ENCODE measurements around the gene KREMEN2. TPM values are rescaled to one million over a fixed set of nuclear protein-coding genes. Genes with fewer than 3 reads are reported as not detected.
A peak's percentile ranks its signal among the peaks of the same experiment; 100 is the strongest.

KREMEN2 gene
- polyA plus RNA-seq, 3 donors = 0.09 TPM; not detected in 2

- H3K27me3 Mint-ChIP-seq (ENCODE audit: low read depth in 3 of 3) = peaks cover 3 to 18% (median 4%) of the 10 kb centered on the region in 3 donors
- H3K9ac ChIP-seq (ENCODE audit: insufficient read depth, low read length, poor library complexity, severe bottlenecking) = no peak overlapping the region
- H3K79me2 ChIP-seq (ENCODE audit: insufficient read depth, low read length) = peaks cover 11% of the 10 kb centered on the region
- no peaks in the 10 kb centered on the region for H3K36me3 Mint-ChIP-seq
- TF ChIP-seq CTCF (IDR thresholded peaks at IDR 0.05) = peak; percentile 95
- H3K4me1 ChIP-seq (ENCODE audit: control insufficient read depth in 1 of 2, insufficient read depth in 2 of 2, low read length in 2 of 2) = peaks cover 22 to 29% of the 10 kb centered on the region in 2 donors
- intact Hi-C loops (cut with micrococcal nuclease) = loop anchor here in 1 of 2 donors (2.0 kb wide), 1 partner anchor 15 kb away; the partner anchor contains the start of gene PAQR4
- H4K20me1 ChIP-seq (ENCODE audit: insufficient read depth, low read length) = no peaks in the 10 kb centered on the region
- peak overlapping the region in 1 of 3 experiments; percentile 15 for H3K4me3 ChIP-seq (replicated peaks in 1 of 3; ENCODE audit: low read depth in 2 of 3, low read length in 3 of 3)
- H3K27ac ChIP-seq (ENCODE audit: low read depth in 1 of 2, low read length in 2 of 2) = no peak overlapping the region
- no peaks in the 10 kb centered on the region for H3K9me3 Mint-ChIP-seq
- peak overlapping the region in 4 of 7 donors; percentile 36 to 83 (median 54) for H3K27ac Mint-ChIP-seq
- H3K4me3 Mint-ChIP-seq = peak overlapping the region; percentile 57 to 76
- H3K9me3 ChIP-seq (replicated peaks in 1 of 2; ENCODE audit: control insufficient read depth in 1 of 2, insufficient read depth in 1 of 2, low read length in 2 of 2) = no peaks in the 10 kb centered on the region
- H3K4me1 Mint-ChIP-seq = peaks cover 23% of the 10 kb centered on the region
- WGBS (ENCODE audit: insufficient coverage) = 6% methylated on average over 42 of the region's 42 CpGs
- H3K27me3 ChIP-seq (ENCODE audit: control insufficient read depth in 2 of 2, insufficient read depth in 2 of 2, low read length in 2 of 2) = no peaks in the 10 kb centered on the region
- peak overlapping the region; percentile 62 for H3K4me2 ChIP-seq (replicated peaks; ENCODE audit: extremely low read depth, low read length, poor library complexity, severe bottlenecking)
- no peaks in the 10 kb centered on the region for H3K36me3 ChIP-seq (replicated peaks in 1 of 2; ENCODE audit: control insufficient read depth in 1 of 2, insufficient read depth in 2 of 2, low read length in 2 of 2)
- H2AFZ ChIP-seq (ENCODE audit: insufficient read depth, low read depth, low read length, poor library complexity, severe bottlenecking) = peak overlapping the region; percentile 62
- DNase-seq = peak; percentile 59 to 80 (median 71)
Observed at GRCh38 chr16:2983706-2984136, 19.6 kb downstream of the KREMEN2 start.

- Histone ChIP-seq H3K4me3 (replicated peaks in 1 of 3; ENCODE audit: low read depth in 2 of 3, low read length in 3 of 3) (no peak overlapping the region), H2AFZ (ENCODE audit: insufficient read depth, low read depth, low read length, poor library complexity, severe bottlenecking) (no peak overlapping the region), H3K79me2 (ENCODE audit: insufficient read depth, low read length) (no peaks in the 10 kb centered on the region), H3K4me1 (ENCODE audit: control insufficient read depth in 1 of 2, insufficient read depth in 2 of 2, low read length in 2 of 2) (peaks cover 13 to 15% of the 10 kb centered on the region in 2 donors), H3K27me3 (ENCODE audit: control insufficient read depth in 2 of 2, insufficient read depth in 2 of 2, low read length in 2 of 2) (no peaks in the 10 kb centered on the region), H3K9me3 (replicated peaks in 1 of 2; ENCODE audit: control insufficient read depth in 1 of 2, insufficient read depth in 1 of 2, low read length in 2 of 2) (no peaks in the 10 kb centered on the region), H3K9ac (ENCODE audit: insufficient read depth, low read length, poor library complexity, severe bottlenecking) (no peak overlapping the region), H3K4me2 (replicated peaks; ENCODE audit: extremely low read depth, low read length, poor library complexity, severe bottlenecking) (no peak overlapping the region), H3K27ac (ENCODE audit: low read depth in 1 of 2, low read length in 2 of 2) (no peak overlapping the region), H4K20me1 (ENCODE audit: insufficient read depth, low read length) (no peaks in the 10 kb centered on the region), H3K36me3 (replicated peaks in 1 of 2; ENCODE audit: control insufficient read depth in 1 of 2, insufficient read depth in 2 of 2, low read length in 2 of 2) (no peaks in the 10 kb centered on the region)
- intact Hi-C loops (cut with micrococcal nuclease) = no loop called here
- Mint-ChIP-seq H3K27ac (no peak overlapping the region), H3K9me3 (no peaks in the 10 kb centered on the region), H3K27me3 (ENCODE audit: low read depth in 3 of 3) (peaks cover 7 to 26% (median 12%) of the 10 kb centered on the region in 3 donors), H3K36me3 (no peaks in the 10 kb centered on the region), H3K4me1 (peaks cover 15% of the 10 kb centered on the region), H3K4me3 (no peak overlapping the region)
- WGBS (ENCODE audit: insufficient coverage) = 95% methylated on average over 8 of the region's 9 CpGs
- DNase-seq = no peak
- TF ChIP-seq CTCF (IDR thresholded peaks at IDR 0.05) = no peak
Observed at GRCh38 chr16:2985462-2985861, 21.4 kb downstream of the KREMEN2 start.
